ENCODE data around the gene IDH3A.

Gene IDH3A

DNA sequence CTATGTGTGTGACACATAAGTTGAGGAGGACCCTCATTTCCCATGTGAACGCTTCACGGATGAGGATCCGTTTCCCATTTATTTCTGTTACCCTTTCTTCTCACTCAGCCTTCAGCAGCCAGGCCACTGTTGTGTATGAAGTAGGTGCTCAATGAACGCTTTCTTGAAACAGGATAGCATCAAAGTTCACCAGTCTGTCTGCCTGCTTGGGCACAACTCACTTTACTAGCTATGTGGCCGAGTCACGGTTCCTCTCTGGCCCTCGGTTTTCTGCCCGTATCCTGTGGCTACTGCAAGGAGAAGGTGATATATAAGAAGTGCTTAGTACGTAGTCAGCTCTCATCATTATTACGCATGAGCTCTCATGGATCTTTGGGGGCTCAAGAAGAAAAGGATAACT is 62.8 kb downstream of the IDH3A start:
- H3K4me3 ChIP-seq (ENCODE audit: low read depth, low read length), result no peak overlapping the region
- TF ChIP-seq, protein P1, sequence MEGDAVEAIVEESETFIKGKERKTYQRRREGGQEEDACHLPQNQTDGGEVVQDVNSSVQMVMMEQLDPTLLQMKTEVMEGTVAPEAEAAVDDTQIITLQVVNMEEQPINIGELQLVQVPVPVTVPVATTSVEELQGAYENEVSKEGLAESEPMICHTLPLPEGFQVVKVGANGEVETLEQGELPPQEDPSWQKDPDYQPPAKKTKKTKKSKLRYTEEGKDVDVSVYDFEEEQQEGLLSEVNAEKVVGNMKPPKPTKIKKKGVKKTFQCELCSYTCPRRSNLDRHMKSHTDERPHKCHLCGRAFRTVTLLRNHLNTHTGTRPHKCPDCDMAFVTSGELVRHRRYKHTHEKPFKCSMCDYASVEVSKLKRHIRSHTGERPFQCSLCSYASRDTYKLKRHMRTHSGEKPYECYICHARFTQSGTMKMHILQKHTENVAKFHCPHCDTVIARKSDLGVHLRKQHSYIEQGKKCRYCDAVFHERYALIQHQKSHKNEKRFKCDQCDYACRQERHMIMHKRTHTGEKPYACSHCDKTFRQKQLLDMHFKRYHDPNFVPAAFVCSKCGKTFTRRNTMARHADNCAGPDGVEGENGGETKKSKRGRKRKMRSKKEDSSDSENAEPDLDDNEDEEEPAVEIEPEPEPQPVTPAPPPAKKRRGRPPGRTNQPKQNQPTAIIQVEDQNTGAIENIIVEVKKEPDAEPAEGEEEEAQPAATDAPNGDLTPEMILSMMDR (conservative IDR thresholded peaks at IDR 0.05; ENCODE audit: low read depth, low read length), result no peak
- no peak for DNase-seq (ENCODE audit: low read depth)

DNA sequence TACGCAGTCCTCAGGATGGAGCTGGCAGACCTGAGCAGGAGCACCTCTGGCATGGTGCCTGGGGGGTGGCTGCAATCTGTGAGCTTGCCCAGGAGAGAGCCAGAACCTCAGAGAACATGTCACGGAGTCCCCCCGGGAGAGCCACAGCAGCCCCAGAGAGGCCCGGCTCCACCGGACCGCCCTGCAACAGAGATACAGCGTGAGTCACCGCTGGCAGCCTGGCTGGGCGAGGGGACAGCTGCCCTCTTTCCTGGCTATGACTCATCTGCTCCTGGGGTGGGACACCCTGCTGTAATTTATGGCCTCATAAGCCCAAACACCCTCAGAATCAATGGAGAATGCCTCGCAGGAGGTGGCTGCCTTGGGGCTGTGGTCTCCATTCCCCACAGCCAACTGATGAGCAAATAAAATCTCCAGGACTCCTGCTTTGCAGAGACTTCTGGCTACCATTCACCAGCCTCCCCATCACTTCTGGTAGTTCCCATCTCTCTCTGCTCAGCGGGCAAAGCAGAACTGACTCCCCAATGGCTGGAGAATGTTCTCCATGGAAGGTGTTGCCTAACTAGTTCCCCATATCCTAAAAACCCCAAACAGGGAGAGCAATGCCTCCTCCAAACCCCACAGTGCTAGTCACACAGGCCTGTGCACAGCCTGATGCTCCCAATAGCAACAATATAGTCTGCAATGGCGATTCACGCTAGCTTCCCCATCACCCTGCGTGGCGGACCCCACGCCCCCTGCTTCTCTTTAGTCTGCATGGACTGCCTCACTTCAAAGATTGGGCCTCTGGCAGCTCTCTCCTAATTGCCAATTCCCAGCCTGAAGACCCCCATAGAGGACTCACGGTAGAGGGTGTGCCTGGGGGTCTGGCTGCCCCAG is 63.6 kb downstream of the IDH3A start:
- H3K4me3 ChIP-seq (ENCODE audit: low read depth, low read length), result no peak overlapping the region
- TF ChIP-seq, protein P1 (conservative IDR thresholded peaks at IDR 0.05; ENCODE audit: low read depth, low read length), result no peak
- peak; percentile 66 for DNase-seq (ENCODE audit: low read depth)

DNA sequence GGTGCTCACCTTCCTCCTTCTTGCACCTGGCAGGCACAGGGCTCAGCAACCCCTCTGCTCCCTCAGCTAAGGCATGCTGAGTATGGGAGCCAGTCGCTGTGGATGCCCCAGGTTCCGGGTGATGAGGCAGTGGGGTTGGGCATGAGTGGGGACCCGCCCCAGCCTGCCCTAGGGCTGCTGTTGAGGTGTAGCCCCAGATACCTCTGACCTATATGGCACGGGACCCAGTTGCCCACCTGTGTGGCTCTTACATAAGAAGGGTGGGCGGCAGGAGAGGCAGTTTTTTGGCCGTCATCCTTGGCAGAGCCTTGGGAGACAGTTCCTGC is 64.2 kb downstream of the IDH3A start:
- DNase-seq (ENCODE audit: low read depth), result no peak
- no peak overlapping the region for H3K4me3 ChIP-seq (ENCODE audit: low read depth, low read length)
- TF ChIP-seq, protein P1 (conservative IDR thresholded peaks at IDR 0.05; ENCODE audit: low read depth, low read length), result no peak

DNA sequence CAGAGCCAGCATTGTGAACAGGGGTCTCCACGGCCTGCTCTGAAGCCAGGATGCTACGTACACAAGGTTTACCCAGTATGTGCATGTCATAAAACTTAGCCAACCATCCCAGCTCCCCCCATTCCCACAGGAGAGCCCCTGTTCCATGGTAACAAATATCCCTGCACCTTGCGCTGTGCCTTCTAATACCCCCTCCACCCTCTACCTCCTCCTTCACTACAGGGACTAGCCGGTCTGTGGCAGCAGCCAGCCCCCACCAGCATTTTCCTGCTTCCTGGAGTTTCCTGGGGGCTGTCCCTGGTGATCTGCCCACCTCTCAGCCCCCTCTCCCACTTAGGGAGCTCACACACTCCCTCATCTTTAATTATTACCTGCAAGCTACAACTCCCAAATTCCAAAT is 64.8 kb downstream of the IDH3A start:
- no peak overlapping the region for H3K4me3 ChIP-seq (ENCODE audit: low read depth, low read length)
- TF ChIP-seq, protein P1 (conservative IDR thresholded peaks at IDR 0.05; ENCODE audit: low read depth, low read length), result no peak
- no peak for DNase-seq (ENCODE audit: low read depth)

DNA sequence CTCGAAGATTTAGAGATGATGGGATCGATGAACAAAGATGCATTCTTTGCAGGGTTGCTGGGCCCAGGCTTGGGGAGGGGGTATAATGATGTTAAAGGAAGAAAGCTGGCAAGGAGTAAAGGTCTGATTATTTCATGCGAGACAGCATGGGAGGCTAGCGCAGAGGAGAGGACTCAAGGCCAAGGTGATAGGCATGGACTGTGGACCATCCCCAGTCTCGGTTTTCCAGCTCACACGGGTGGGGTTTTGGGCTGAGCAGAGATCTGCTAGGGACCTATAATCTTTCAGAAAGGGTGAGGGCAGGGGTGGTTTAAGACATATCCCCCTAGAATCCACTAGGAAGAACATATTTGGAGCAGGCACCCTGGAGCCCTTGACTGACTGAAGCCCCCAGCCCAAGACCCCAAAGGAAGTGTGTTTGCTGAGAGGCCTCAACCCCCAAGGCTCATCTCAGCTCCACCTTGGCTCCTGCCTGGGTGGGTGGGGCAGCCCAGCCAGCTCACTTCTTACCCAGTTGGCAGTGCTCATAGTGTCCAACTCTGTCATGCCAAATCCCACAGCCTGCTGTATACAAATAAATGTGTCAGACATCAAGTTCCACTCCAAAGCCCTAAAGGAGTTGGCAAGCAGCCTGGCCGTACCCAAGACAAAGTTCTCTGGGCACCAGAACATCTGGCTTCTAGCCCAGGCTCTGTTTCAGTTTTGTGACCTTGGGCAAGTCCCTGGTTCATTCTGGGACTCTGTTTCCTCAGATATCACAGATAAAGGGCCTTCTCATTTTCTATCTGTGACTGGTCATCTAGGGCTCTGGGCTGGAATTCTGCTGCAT is 67.3 kb downstream of the IDH3A start:
- DNase-seq (ENCODE audit: low read depth), result no peak
- TF ChIP-seq, protein P1 (conservative IDR thresholded peaks at IDR 0.05; ENCODE audit: low read depth, low read length), result no peak
- no peak overlapping the region for H3K4me3 ChIP-seq (ENCODE audit: low read depth, low read length)

DNA sequence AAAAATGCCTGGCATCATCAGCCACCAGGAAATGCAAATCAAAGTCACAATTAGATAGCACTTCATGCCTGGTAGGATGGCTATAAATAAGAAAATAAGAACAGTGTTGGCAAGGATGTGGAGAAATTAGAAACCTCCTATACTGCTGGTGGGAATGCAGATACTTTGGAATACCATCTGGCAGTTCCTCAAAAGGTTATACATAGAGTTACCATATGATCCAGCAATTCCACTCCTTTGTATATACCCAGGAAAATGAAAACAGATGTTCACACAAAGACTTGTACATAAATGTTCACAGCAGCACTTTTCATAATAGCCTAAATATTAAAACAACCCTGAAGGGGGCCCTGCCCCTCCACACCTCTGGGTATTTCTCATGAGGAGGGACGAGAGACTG is 71.6 kb downstream of the IDH3A start:
- TF ChIP-seq, protein P1 (conservative IDR thresholded peaks at IDR 0.05; ENCODE audit: low read depth, low read length), result no peak
- no peak overlapping the region for H3K4me3 ChIP-seq (ENCODE audit: low read depth, low read length)
- no peak for DNase-seq (ENCODE audit: low read depth)
